Prostate gland (tissue), 2 donors: ENCODE results near the gene NEK9. TPM values are rescaled to one million over a fixed set of nuclear protein-coding genes. Genes with fewer than 3 reads are reported as not detected.

Experiments used
- DNase-seq: peaks from one replicate; pipeline ENCODE4 v3.0.0-alpha.2; 2019; ENCODE audit warnings: low spot score
- H3K27ac ChIP-seq, 2 donors: fragments of 200-600 bp; sonication (generic); 2 replicates each; pipeline ENCODE4 v1.5.1; 2017 to 2019
- H3K27me3 ChIP-seq: fragments of 200-600 bp; sonication (generic); replicated peaks from 2 replicates; pipeline ENCODE4 v1.5.1; 2019; ENCODE audit not compliant: insufficient read depth
- H3K36me3 ChIP-seq, 2 donors: fragments of 200-600 bp; sonication (generic); 1 replicate in 1 of 2; 2 replicates in 1 of 2; pipeline versions ENCODE4 v1.5.1 to v1.8.1; 2017 to 2019
- H3K4me1 ChIP-seq: fragments of 200-600 bp; sonication (generic); replicated peaks from 2 replicates; pipeline ENCODE4 v1.5.1; 2019
- H3K4me3 ChIP-seq, 2 donors: fragments of 200-600 bp; sonication (generic); 2 replicates each; pipeline ENCODE4 v1.5.1; 2017 to 2019
- H3K9me3 ChIP-seq: fragments of 200-600 bp; sonication (generic); 2 replicates; pipeline ENCODE4 v1.5.1; 2017
- CTCF ChIP-seq, 4 experiments: fragments of 200-600 bp in 2 of 4; fragments of 450-650 bp in 2 of 4; sonication (generic) in 2 of 4; IDR thresholded peaks; 1 replicate in 3 of 4; 2 replicates in 1 of 4; pipeline ENCODE4 v1.5.1; 2016 to 2019; ENCODE audit warnings: antibody characterized with exemption in 4 of 4, mild to moderate bottlenecking in 2 of 4, moderate library complexity in 2 of 4
- POLR2A ChIP-seq: fragments of 450-650 bp; IDR thresholded peaks from one replicate; pipeline ENCODE4 v1.6.1; 2016; ENCODE audit warnings: antibody characterized with exemption, mild to moderate bottlenecking
- POLR2AphosphoS5 ChIP-seq: sonication (generic); formaldehyde crosslinking; IDR thresholded peaks from one replicate; pipeline ENCODE4 v1.6.1; 2017; ENCODE audit warnings: antibody characterized with exemption
- WGBS: methylation state at CpG from one replicate; pipeline ENCODE4 v1.1.5; 2018; 5-methylcytosine and 5-hydroxymethylcytosine counted together
- intact Hi-C: fragments of 100-400 bp; cut with DNase I; formaldehyde crosslinking; loops from one replicate; pipeline ENCODE4 v1.14.2; 2022
- total RNA-seq, 2 donors: library from RNA; depleted of rRNA; stranded (reverse); fragments of >200 nt; gene quantifications; one replicate each; pipeline ENCODE4 v1.1.0, GENCODE V29; 2016

NEK9 gene
- total RNA-seq, 2 donors from 2014 or later, result 59.5 to 89.8 TPM

- H3K4me3 ChIP-seq, result no peak overlapping the region
- H3K36me3 ChIP-seq, result no peaks in the 10 kb centered on the region
- DNase-seq, result no peak
- H3K27ac ChIP-seq, result no peak overlapping the region
- no peak for TF ChIP-seq CTCF (IDR thresholded peaks at IDR 0.05)
- TF ChIP-seq POLR2A, result no peak
- TF ChIP-seq POLR2AphosphoS5, result no peak
- no peaks in the 10 kb centered on the region for H3K27me3 ChIP-seq
- WGBS, result 55% methylated on average over 8 of the region's 8 CpGs
- intact Hi-C loops, result no loop called here
- H3K4me1 ChIP-seq, result peaks cover 3% of the 10 kb centered on the region
- H3K9me3 ChIP-seq, result no peaks in the 10 kb centered on the region
These were observed 82.1 kb downstream of the NEK9 start for GRCh38 chr14:75044752-75045151.

- DNase-seq, result no peak
- no peak for TF ChIP-seq POLR2A
- TF ChIP-seq CTCF (IDR thresholded peaks at IDR 0.05), result no peak
- TF ChIP-seq POLR2AphosphoS5, result no peak
- Histone ChIP-seq H3K9me3 (no peaks in the 10 kb centered on the region), H3K36me3 (no peaks in the 10 kb centered on the region), H3K27ac (no peak overlapping the region), H3K27me3 (no peaks in the 10 kb centered on the region), H3K4me3 (no peak overlapping the region), H3K4me1 (peaks cover 3% of the 10 kb centered on the region)
- intact Hi-C loops, result no loop called here
- WGBS, result 29% methylated on average over 2 of the region's 2 CpGs
These were observed 82.5 kb downstream of the NEK9 start for GRCh38 chr14:75044322-75044721.

- 49% methylated on average over 6 of the region's 6 CpGs for WGBS
- Histone ChIP-seq H3K27ac (no peak overlapping the region), H3K9me3 (no peaks in the 10 kb centered on the region), H3K36me3 (no peaks in the 10 kb centered on the region), H3K4me3 (no peak overlapping the region), H3K4me1 (no peaks in the 10 kb centered on the region), H3K27me3 (no peaks in the 10 kb centered on the region)
- DNase-seq, result no peak
- TF ChIP-seq POLR2A (no peak), POLR2AphosphoS5 (no peak), CTCF (IDR thresholded peaks at IDR 0.05) (no peak)
- intact Hi-C loops, result no loop called here
These were observed 84.8 kb downstream of the NEK9 start for GRCh38 chr14:75042035-75042434.

GRCh38 chr14:75041613-75042012 is 85.2 kb downstream of the NEK9 start:
- Histone ChIP-seq H3K4me3 (no peak overlapping the region), H3K27ac (no peak overlapping the region), H3K27me3 (no peaks in the 10 kb centered on the region), H3K4me1 (no peaks in the 10 kb centered on the region), H3K9me3 (no peaks in the 10 kb centered on the region), H3K36me3 (no peaks in the 10 kb centered on the region)
- no peak for DNase-seq
- intact Hi-C loops, result no loop called here
- no peak for TF ChIP-seq CTCF (IDR thresholded peaks at IDR 0.05)
- 85% methylated on average over 4 of the region's 4 CpGs for WGBS

- TF ChIP-seq POLR2AphosphoS5 (no peak), POLR2A (no peak), CTCF (IDR thresholded peaks at IDR 0.05) (no peak)
- WGBS, result 97% methylated on average over 2 of the region's 2 CpGs
- no peaks in the 10 kb centered on the region for H3K9me3 ChIP-seq
- no peak overlapping the region for H3K27ac ChIP-seq
- intact Hi-C loops, result no loop called here
- no peaks in the 10 kb centered on the region for H3K36me3 ChIP-seq
- no peaks in the 10 kb centered on the region for H3K4me1 ChIP-seq
- H3K27me3 ChIP-seq, result no peaks in the 10 kb centered on the region
- no peak overlapping the region for H3K4me3 ChIP-seq
- no peak for DNase-seq
These were observed 85.9 kb downstream of the NEK9 start for GRCh38 chr14:75040959-75041358.
